Skeletal muscle tissue (tissue), 4 donors: Measurements from ENCODE around the gene ABCA7. TPM values are rescaled to one million over a fixed set of nuclear protein-coding genes. Genes with fewer than 3 reads are reported as not detected.

Experiments
- H3K27ac ChIP-seq: one replicate; pipeline ENCODE4 v1.7.0; 2013; ENCODE audit warnings: mild to moderate bottlenecking, low read depth, low read length, inconsistent platforms
- H3K27me3 ChIP-seq, 3 donors: one replicate each; pipeline ENCODE4 v1.7.0; 2013; ENCODE audit warnings: low read length in 3 of 3; ENCODE audit not compliant: control insufficient read depth in 3 of 3, insufficient read depth in 3 of 3
- H3K36me3 ChIP-seq, 3 donors: one replicate each; pipeline ENCODE4 v1.7.0; 2013; ENCODE audit warnings: low read length in 3 of 3; ENCODE audit not compliant: control insufficient read depth in 3 of 3, insufficient read depth in 3 of 3
- H3K4me1 ChIP-seq, 3 donors: one replicate each; pipeline ENCODE4 v1.7.0; 2013; ENCODE audit warnings: low read length in 3 of 3, mild to moderate bottlenecking in 3 of 3; ENCODE audit not compliant: control insufficient read depth in 3 of 3, insufficient read depth in 3 of 3
- H3K4me3 ChIP-seq, 3 donors: one replicate each; pipeline ENCODE4 v1.7.0; 2013; ENCODE audit warnings: low read length in 3 of 3
- H3K9ac ChIP-seq, 3 donors: one replicate each; pipeline ENCODE4 v1.7.0; 2013; ENCODE audit warnings: low read length in 3 of 3, mild to moderate bottlenecking in 3 of 3, moderate library complexity in 2 of 3, low read depth in 1 of 3
- H3K9me3 ChIP-seq, 3 donors: one replicate each; pipeline ENCODE4 v1.7.0; 2013; ENCODE audit warnings: low read length in 3 of 3; ENCODE audit not compliant: control insufficient read depth in 3 of 3
- total RNA-seq: library from RNA; depleted of rRNA; stranded (reverse); fragments of >200 nt; gene quantifications from one replicate; pipeline ENCODE4 v1.2.3, GENCODE V29; 2014
- donor health status: Osteomylitis.

The ABCA7 gene
- total RNA-seq, 1 donor from 2014 or later: 6.8 TPM

GRCh38 chr19:993831-994393 lies 46.0 kb upstream of the ABCA7 start:
- no peak overlapping the region for H3K9ac ChIP-seq
- peaks cover 3 to 17% (median 17%) of the 10 kb centered on the region in 3 donors for H3K36me3 ChIP-seq
- no peak overlapping the region for H3K27ac ChIP-seq
- peaks cover 0 to 10% (median 10%) of the 10 kb centered on the region in 3 donors for H3K4me1 ChIP-seq
- peaks cover 34 to 39% (median 35%) of the 10 kb centered on the region in 3 donors for H3K27me3 ChIP-seq
- H3K9me3 ChIP-seq: no peaks in the 10 kb centered on the region
- no peak overlapping the region for H3K4me3 ChIP-seq

DNA sequence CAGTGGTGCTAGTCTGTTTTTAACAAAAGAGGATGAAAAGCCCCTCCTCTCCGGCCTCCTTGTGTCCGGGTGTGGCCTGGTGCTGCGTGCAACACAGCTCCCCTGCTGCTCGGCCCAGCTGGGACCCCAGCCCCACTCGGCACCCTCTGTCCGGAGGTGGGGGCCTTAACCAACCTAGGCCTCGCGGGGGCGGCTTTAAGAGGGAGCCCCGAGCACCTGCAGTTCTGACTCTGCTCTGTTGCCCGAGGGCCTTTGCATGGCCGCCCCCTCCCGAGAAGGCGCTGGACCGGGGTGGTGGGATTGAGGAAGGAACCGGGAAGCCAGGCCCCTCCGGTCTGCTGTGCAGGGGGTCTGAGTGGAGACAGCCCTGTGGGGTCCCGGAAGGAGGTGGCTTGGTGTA lies 45.4 kb upstream of the ABCA7 start:
- Histone ChIP-seq H3K27me3 (peaks cover 40 to 45% (median 41%) of the 10 kb centered on the region in 3 donors), H3K9ac (no peak overlapping the region), H3K36me3 (peaks cover 3 to 17% (median 16%) of the 10 kb centered on the region in 3 donors), H3K4me1 (peaks cover 0 to 10% (median 10%) of the 10 kb centered on the region in 3 donors), H3K27ac (no peak overlapping the region), H3K9me3 (no peaks in the 10 kb centered on the region), H3K4me3 (no peak overlapping the region)

GRCh38 chr19:995051-995827 lies 44.7 kb upstream of the ABCA7 start:
- Histone ChIP-seq H3K27me3 (peaks cover 40 to 46% (median 45%) of the 10 kb centered on the region in 3 donors), H3K36me3 (peaks cover 2 to 13% (median 12%) of the 10 kb centered on the region in 3 donors), H3K27ac (no peak overlapping the region), H3K9me3 (no peaks in the 10 kb centered on the region), H3K9ac (no peak overlapping the region), H3K4me3 (no peak overlapping the region), H3K4me1 (peaks cover 0 to 10% (median 10%) of the 10 kb centered on the region in 3 donors)

GRCh38 chr19:996051-996838 lies 43.7 kb upstream of the ABCA7 start:
- peaks cover 43 to 54% (median 53%) of the 10 kb centered on the region in 3 donors for H3K27me3 ChIP-seq
- peaks cover 0 to 6% (median 5%) of the 10 kb centered on the region in 3 donors for H3K36me3 ChIP-seq
- H3K4me3 ChIP-seq: no peak overlapping the region

GRCh38 chr19:998064-998463 lies 41.8 kb upstream of the ABCA7 start:
- no peak overlapping the region for H3K4me3 ChIP-seq
- peaks cover 0 to 16% (median 10%) of the 10 kb centered on the region in 3 donors for H3K4me1 ChIP-seq
- H3K27me3 ChIP-seq: peaks cover 51 to 67% (median 67%) of the 10 kb centered on the region in 3 donors
- H3K9ac ChIP-seq: no peak overlapping the region
- peaks cover 0 to 3% (median 1%) of the 10 kb centered on the region in 3 donors for H3K36me3 ChIP-seq
- H3K9me3 ChIP-seq: no peaks in the 10 kb centered on the region
- H3K27ac ChIP-seq: no peak overlapping the region

More at GRCh38 chr19:996051-996838, 43.7 kb upstream of the ABCA7 start:
- Histone ChIP-seq H3K9ac (no peak overlapping the region), H3K9me3 (no peaks in the 10 kb centered on the region), H3K4me1 (peaks cover 0 to 13% (median 10%) of the 10 kb centered on the region in 3 donors), H3K27ac (no peak overlapping the region)

DNA sequence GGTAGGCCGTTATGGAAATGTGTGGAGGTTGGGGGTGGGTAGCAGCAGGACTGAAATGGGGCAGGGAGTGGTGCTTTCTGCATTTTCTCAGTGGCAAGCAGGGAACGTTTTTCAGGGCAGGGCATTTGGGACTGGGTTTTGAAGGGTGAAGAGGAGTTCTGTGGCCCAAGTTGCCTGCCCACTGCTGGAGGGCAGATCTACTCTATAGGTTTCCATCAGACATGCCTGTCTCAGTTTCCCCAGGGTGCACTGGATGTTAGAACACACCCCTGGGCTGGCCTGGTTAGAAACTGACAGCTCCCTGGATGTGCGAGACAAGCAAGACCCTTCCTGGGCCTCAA lies 40.6 kb upstream of the ABCA7 start:
- Histone ChIP-seq H3K27me3 (peaks cover 61 to 79% (median 77%) of the 10 kb centered on the region in 3 donors), H3K4me1 (peaks cover 0 to 16% (median 10%) of the 10 kb centered on the region in 3 donors), H3K36me3 (no peaks in the 10 kb centered on the region), H3K27ac (no peak overlapping the region), H3K9me3 (no peaks in the 10 kb centered on the region), H3K4me3 (no peak overlapping the region), H3K9ac (no peak overlapping the region)

GRCh38 chr19:1000095-1000494 lies 39.8 kb upstream of the ABCA7 start, which contains the start of gene GRIN3B:
TSS of gene GRIN3B (plus strand) at chr19:1000419. CDS start at chr19:1000438, 19 bp downstream.
- H3K9ac ChIP-seq: no peak within 1 kb of the TSS
- H3K4me1 ChIP-seq: peaks cover 0 to 15% (median 10%) of the 10 kb centered on the region in 3 donors
- no peaks in the 10 kb centered on the region for H3K36me3 ChIP-seq
- H3K27me3 ChIP-seq: peaks cover 59 to 80% (median 74%) of the 10 kb centered on the region in 3 donors
- H3K9me3 ChIP-seq: no peaks in the 10 kb centered on the region
- no peak within 1 kb of the TSS for H3K4me3 ChIP-seq
- no peak within 1 kb of the TSS for H3K27ac ChIP-seq

- H3K9ac ChIP-seq: no peak overlapping the region
- H3K27ac ChIP-seq: no peak overlapping the region
- peaks cover 0 to 11% (median 7%) of the 10 kb centered on the region in 3 donors for H3K4me1 ChIP-seq
- no peak overlapping the region for H3K4me3 ChIP-seq
- peaks cover 52 to 72% (median 69%) of the 10 kb centered on the region in 3 donors for H3K27me3 ChIP-seq
- H3K36me3 ChIP-seq: no peaks in the 10 kb centered on the region
- no peaks in the 10 kb centered on the region for H3K9me3 ChIP-seq
These were observed 39.0 kb upstream of the ABCA7 start for GRCh38 chr19:1000591-1001537.
